DND-41 (cell line): ENCODE measurements around the gene ABCA7.

Experiments used
- EZH2 ChIP-seq: IDR thresholded peaks from 3 replicates; pipeline ENCODE4 v1.6.1; 2012; ENCODE audit warnings: borderline replicate concordance, low read depth, mild to moderate bottlenecking, moderate library complexity, low read length, inconsistent platforms; ENCODE audit not compliant: severe bottlenecking
- TF ChIP-seq, protein P1 (sequence below): IDR thresholded peaks from 2 replicates; pipeline ENCODE4 v1.5.1; 2012; ENCODE audit warnings: borderline replicate concordance, low read length, moderate library complexity, mild to moderate bottlenecking; ENCODE audit not compliant: poor library complexity, severe bottlenecking; ENCODE audit errors: extremely low read depth

DNA sequence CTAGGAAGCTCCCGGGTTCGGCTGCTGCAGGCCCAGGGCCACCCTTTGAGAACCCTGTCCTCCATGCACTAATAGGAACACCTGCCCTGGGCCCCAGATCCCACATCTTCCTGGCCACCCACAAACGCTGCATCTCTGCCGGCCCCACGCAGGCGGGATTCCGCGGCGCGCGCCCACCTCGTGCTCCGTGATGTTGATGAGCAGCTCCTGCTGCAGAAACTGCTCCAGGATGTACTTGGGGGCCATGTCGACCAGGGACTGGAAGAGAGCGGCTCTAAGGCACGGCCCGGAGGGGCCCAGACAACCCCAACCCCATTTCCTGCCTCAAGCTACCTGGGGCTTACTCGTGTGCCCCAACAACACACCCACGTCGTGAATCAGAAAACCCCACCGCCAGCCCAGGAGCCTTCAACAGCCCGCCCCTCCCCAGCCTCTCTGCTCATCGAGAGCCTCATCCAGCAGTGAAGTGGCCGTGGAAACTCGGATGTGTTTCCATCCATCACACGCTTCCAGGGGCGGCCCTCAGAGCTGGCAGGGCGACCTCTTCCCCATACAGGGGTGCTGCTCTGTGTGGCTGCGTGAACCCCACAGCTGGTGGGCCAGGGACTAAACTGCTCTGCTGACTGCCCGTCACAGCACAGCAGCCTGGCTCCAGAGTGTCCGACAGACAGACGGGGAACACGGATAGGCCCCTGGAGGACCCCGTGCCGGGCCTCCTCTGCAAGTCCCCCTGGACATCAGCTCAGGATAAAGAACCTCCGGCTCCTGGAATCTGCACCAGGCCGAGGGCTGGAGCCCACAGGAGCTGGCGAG lies 51.0 kb downstream of the ABCA7 start:
- TF ChIP-seq, protein P1, sequence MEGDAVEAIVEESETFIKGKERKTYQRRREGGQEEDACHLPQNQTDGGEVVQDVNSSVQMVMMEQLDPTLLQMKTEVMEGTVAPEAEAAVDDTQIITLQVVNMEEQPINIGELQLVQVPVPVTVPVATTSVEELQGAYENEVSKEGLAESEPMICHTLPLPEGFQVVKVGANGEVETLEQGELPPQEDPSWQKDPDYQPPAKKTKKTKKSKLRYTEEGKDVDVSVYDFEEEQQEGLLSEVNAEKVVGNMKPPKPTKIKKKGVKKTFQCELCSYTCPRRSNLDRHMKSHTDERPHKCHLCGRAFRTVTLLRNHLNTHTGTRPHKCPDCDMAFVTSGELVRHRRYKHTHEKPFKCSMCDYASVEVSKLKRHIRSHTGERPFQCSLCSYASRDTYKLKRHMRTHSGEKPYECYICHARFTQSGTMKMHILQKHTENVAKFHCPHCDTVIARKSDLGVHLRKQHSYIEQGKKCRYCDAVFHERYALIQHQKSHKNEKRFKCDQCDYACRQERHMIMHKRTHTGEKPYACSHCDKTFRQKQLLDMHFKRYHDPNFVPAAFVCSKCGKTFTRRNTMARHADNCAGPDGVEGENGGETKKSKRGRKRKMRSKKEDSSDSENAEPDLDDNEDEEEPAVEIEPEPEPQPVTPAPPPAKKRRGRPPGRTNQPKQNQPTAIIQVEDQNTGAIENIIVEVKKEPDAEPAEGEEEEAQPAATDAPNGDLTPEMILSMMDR, result no peak
- TF ChIP-seq EZH2, result no peak
